Stimulated activated CD4-positive, alpha-beta T cell treated with anti-CD3 and anti-CD28 coated beads, Interleukin-4, amount 100 ng/mL, for 1 hour (primary cell): ENCODE results near the gene HPSE2.

Experiments used
- DNase-seq: peaks from one replicate; pipeline ENCODE4 v3.0.0-alpha.2; 2020

HPSE2 gene

DNA sequence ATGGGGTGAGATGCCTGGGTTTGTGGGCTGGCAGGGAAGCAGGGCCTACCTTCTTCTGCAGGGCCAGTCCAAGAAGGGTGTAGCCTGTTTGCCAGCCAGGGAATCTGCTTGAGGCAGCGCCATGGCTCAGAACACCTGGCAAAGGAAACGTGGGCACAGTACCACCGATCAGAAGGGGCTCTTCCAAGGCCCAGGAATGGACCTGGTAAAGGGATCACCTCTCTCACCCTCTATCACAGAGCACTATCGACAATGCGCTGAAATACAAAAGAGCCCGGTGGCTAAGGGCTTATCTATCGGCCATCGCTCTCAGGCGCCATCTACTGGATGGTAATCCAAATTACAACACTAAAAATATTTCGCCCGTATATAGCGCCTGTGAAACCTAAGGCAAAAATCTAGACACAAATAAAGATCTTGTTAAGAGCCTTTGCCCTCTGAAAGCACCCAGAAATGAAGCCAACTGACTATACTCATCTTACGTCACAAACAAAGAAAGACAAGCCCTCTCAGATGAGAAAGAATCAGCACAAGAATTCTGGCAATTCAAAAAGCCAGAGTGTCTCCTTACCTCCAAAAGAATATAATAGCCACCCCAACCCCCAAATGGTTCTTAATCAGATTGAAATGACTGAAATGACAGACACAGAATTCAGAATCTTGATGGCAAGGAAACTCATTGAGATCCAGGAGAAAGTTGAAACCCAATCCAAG, 571.2 kb downstream of the HPSE2 start:
- DNase-seq = peak; percentile 13

- DNase-seq = no peak
These were observed 575.7 kb downstream of the HPSE2 start for GRCh38 chr10:98659951-98660350.

DNA sequence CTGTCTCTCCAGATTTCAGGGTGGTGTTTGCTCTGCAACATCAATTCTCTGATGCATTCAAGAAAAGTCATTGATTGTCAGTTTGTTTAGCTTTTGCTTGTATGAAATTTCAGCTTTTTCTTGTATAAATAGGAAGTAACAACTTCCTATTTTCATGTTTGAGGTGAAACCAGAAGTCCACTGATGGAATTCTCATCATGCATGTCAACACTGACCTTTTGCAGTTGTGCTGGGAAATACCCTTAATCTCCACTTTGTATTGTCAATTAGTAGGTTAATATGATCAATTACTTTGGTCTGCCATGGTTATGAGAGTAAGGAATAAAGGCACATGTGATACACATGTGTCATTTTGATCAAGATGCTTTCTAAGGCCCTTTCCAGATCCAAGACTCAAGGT, 580.2 kb downstream of the HPSE2 start:
- DNase-seq = no peak

DNA sequence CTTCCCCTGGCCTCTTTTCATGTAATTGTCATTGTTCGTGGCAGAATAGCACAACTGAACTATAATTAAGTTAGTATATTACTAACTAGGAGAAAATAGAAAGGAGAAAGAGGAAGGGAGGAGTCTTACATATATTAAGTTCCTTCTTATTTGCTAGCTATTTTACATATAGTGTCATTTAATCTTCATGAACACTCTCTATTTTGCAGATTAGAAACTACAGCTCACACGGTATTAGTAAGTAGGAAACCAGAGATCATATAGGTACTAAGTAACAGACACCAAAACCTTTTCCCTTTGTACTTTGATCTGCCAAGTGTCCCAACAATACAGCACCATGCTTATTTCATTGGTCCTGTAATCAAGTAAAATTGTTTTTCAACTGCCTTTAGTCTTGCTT, 586.5 kb downstream of the HPSE2 start:
- no peak for DNase-seq

- no peak for DNase-seq
These were observed 588.4 kb downstream of the HPSE2 start for GRCh38 chr10:98646998-98647917.

GRCh38 chr10:98644466-98644865, 591.2 kb downstream of the HPSE2 start:
- DNase-seq = no peak

DNA sequence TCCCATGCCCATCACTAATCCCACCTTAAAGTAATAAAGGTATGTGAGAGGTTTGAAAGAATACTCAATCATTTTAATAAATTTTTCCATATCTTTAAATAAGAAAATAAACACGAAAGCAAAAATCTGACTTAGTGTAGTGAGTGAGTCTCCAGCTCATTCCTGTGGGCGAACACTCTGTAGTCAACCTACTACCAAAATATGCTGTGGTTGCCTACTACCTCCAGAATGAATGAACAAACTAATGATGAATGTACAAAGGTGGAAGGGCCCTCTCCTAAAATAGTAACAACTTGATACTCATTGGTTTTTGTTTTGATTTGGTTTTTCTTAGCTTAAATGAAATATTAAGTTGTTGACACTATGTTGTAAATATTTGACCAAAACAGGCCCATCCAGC, 593.4 kb downstream of the HPSE2 start:
- DNase-seq = no peak

DNA sequence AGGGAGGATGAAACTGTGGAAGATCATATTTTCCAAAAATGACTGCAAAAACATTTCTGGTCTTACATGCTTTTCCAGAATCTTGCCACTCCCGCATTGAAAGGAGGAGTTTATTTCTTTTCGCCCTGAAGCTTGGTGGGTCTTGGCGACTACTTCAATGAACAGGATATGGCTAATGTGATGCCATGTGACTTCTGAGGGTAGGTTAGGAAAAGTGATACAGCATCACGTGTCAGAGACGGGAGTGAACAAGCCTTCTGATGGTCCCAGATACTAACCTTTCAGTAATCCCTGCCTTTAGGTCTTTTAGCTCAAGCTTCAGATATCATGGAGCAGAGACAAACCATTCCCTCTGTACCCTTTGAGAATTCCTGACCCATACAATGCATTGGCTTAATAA, 596.7 kb downstream of the HPSE2 start:
- no peak for DNase-seq

- DNase-seq = no peak
These were observed 598.7 kb downstream of the HPSE2 start for GRCh38 chr10:98636921-98637329.

DNA sequence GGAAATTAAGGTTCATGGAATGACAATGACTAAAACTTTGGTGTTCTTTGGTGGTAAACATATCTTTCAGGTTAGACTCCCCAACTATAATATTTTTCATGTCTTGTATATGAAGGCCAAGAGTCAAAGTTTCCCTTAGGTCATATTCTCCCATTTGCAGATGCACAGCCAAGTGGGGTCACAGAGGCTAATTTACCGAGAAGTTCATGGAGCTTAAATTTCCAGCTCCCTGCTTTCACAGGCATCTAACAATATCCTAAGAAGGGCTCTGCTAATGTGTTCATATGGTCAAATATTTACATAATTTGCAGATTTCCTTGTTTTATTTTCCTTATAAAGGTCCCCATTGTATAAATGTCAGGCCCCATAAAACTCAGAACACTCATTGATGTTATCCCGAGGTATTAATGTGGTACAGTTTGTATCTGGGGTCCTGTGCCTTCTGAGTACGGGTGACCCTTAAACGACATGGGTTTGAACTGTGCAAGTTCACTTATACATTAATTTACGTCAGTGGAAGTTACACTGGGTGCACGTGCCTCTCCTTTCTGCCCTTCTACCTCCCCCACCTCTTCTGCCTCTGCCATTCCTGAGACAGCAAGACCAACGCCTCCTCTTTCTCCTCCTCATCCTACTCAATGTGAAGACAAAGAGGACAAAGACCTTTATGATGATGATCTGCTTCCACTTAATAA, 603.0 kb downstream of the HPSE2 start:
- no peak for DNase-seq

GRCh38 chr10:98628206-98628605, 607.4 kb downstream of the HPSE2 start:
- DNase-seq = no peak

GRCh38 chr10:98627711-98628110, 607.9 kb downstream of the HPSE2 start:
- no peak for DNase-seq

DNA sequence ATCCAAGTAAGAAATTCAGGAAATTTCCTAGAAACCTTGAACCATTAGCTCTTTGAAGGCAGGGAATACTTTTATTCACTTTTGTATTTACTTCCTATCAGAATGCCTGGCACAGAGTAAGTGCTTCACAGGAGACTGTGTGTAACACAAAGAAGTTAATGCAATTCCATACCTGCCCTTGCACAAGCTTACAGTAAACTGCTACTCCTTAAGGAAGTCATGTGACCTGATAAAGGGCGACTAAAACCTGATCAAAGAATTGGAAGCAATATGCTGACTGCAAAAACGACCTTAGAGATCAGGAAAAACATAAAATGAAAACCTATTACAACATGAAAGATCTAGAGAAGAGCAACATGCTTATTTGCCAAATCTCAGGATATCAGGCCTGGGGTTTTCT, 610.7 kb downstream of the HPSE2 start:
- DNase-seq = no peak

DNA sequence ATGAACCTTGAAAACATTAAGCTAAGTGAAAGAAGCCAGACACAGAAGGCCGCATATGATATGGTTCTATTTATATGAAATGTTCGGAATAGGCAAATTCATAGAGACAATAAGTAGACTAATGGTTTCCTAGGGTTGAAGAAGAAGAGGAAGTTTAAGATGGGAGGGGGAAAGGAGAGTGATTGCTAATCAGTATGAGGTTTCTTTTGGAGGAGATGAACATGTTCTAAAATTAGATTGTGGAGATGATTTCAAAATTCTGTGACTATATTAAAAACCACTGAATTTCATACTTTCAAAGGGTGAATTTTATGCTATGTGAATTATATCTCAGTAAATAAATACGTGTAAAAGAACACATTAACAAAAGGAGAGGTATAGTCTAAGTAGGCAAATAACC, 612.5 kb downstream of the HPSE2 start:
- no peak for DNase-seq

GRCh38 chr10:98621630-98622029, 614.0 kb downstream of the HPSE2 start:
- DNase-seq = no peak

DNA sequence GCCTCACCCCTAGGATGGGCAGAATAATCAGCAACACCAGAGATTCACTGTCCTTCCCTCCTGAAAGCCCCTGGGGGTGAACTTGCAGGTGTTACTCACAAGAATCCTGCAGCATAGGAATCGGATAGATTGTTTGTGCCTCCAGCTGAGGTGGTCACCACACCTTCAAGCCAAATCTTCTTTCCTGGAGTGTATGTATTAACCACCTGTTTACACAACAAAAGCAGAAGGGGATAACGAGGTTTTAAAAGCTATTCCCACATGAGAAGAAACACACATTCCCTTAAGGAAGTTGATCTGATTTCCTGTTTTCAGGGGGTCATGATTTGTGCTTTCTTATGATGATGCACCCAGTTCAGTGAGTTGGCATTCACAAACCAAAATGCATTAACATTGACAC, 615.1 kb downstream of the HPSE2 start:
- DNase-seq = no peak

GRCh38 chr10:98619446-98619845, 616.2 kb downstream of the HPSE2 start:
- no peak for DNase-seq

DNA sequence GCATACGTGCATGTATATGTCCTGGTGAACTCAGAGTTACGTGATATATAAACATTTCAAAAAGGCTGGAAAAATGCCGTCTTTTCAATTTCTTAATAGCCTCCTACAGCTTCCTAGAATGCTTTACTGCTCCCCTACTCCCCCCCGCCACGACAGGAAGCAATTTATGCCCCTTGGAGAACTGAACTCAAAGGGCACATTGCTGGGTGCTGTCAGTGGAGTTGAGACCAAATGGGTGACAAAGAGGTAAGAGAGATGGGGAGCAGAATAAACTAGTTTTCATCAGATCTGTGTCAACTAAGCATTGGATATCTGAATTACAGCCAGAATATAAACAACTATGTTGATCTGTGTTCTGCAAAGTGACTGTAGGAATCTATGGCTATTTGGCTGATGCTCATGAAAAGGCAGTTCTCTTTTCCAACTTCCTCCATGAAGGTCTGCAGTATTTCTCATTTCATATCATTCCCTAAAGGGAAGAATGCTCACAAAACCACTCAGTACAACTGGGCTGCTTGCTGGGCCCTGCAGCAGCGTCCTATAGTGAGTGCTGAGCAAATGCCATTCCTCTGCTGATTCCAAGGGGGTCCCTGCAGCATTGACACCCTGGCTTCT, 617.6 kb downstream of the HPSE2 start:
- DNase-seq = no peak

DNA sequence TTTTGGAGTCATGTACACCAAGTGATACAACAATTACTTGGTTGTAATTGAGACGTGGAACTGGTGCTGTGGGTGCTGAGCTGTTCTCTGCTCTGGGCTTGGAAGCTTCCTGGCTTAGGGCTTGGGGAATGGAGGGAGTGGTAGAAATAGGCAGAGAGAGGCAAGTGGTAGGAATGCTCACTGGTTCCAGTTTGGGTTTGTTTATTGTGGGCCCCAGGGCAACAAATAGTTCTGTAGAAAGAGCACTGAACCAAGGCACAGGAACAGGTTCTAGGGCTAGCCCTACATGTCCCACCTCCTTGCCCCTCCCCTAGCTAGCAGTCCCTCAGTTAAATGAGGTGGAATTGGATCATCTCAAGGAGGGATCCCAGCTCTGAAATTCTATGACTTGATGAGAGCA, 622.2 kb downstream of the HPSE2 start:
- DNase-seq = no peak

- DNase-seq = no peak
These were observed 624.2 kb downstream of the HPSE2 start for GRCh38 chr10:98611436-98611835.

GRCh38 chr10:98610836-98611235, 624.8 kb downstream of the HPSE2 start:
- no peak for DNase-seq

- no peak for DNase-seq
These were observed 625.4 kb downstream of the HPSE2 start for GRCh38 chr10:98610301-98610700.

DNA sequence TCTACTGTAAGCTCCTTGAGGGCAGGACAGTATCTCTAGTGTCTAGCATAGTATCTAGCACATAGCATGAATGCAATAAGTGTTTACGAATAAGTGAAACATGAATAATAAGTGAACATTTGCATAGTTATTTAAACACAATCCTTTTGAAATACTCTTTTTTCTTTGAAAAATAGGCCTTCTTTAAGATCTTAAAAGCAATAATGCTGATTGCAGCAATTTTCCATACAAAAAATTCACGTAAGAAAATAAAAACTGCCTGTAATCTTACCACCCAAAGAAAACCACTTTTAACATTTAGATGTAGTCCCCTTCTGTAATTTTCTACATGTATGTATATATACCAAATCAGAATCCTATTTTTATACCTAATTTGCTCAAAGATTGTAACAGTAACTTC, 626.4 kb downstream of the HPSE2 start:
- DNase-seq = no peak
